HG03432 (cell line): ENCODE data around the gene FER.

ENCODE experiments used
- ATAC-seq: cut with Tn5 transposase; IDR thresholded peaks from one replicate; pipeline ENCODE4 v1.9.1; 2021; ENCODE audit warnings: mild to moderate bottlenecking, moderate library complexity; ENCODE audit not compliant: unreplicated experiment

Gene FER

DNA sequence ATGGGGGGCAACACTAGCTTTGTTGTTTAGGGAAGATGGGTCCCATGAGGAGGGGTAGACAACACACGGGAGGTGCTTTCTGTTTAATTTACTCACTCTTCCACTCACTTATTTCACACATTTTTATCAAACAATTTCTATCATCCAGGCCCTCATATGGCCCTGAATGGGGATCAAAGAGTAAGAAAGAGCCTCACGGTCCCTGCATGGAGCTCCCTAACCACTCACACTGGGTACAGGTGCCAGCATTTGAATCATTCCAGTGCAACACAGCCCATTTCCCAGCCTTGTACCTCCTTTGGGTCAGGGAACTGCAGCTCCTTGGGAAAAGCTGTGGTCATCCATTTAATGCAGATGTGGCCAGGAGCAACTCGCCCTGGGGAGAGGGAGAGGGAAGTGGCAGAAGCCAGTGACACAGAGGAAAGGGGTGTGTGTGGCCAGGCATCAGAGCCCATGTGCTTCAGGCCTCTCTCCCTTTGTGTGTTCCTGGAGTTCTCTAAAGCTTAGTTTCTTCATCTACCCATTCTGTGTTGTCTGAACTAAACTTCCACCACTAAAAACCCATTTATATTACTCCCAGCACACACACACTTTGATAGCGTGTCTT lies 476.7 kb downstream of the FER start:
- ATAC-seq, result no peak

- ATAC-seq, result no peak
These were observed 478.3 kb downstream of the FER start for GRCh38 chr5:109225716-109226625.

DNA sequence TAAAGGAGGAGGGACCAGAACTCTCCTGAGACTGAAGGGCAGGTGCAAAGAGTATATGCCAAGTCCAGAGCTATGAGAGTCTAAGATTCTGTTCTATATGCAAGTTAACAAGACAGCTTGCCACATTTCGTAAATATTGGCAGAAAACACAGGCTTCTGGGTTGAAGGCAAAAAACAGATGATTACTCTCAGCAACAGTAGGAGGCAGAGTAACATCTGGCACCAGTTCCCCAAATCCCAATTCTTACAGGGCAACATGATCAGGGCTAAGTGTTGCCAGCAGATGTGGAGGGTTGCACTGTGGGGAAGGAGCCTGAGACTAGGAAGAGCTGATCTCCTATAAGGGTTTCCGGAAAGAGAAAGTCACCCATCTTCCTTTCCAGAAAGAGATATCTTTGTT lies 482.7 kb downstream of the FER start:
- no peak for ATAC-seq

DNA sequence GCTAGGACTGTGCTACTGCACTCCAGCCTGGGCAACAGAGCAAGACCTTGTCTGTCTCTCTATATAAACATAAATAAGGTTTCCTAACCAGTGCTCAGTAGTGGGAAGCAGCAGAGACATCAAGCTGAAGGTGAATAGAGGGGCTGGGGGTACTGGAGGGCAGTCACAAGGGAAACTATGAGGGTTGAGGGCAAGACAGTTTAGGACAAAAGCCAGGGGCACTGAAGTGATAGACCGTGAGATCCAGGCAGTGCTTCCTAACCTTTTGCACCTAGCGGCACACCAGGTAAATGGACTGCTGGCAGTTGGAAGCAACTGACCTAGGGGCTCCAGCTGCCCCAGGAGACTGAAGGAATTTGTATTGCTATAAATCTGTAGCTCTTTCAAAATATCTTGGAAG lies 483.6 kb downstream of the FER start:
- ATAC-seq, result no peak

DNA sequence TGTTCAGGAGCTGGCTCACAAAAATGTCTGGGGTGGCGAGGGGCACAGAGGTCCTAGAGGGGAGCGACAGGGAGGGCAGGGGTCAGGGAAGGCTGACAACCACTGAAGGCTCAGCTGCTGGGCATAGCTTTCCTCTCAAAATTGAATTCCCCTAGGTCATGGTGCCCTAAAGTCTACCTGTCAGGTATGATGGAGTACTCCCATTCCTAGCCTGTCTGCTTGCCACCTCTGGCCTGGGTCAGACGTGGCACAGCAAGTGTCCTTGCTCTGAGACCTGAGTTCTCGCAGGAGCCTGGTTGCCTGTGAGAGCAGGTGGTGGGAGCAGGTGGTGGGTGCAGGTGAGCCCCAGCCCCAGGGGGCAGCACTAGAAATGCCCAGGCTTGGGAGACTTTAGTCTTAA lies 486.7 kb downstream of the FER start:
- no peak for ATAC-seq

DNA sequence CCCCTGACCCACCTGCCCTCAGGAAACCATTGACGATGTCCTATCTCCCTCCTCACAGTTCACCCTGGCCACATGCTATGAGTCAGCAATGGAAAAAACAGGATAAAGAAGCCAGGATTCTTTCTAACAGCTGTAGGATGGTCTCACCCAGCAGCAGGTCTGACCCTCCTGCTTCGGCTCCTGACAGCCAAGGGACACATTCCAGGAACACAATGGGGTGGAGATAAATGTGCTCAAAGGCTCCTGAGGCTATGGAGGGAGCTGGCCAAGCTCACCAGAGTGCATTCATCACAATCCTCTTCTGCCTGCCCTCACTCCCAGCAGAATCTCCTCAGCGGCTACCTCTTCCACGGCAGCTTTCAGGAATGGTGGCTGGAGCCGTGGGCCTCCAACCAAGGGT lies 491.8 kb downstream of the FER start:
- ATAC-seq, result no peak

GRCh38 chr5:109242518-109242917 lies 494.8 kb downstream of the FER start:
- no peak for ATAC-seq

GRCh38 chr5:109246395-109246794 lies 498.7 kb downstream of the FER start:
- no peak for ATAC-seq
